ENCODE data around the gene ZCCHC14. TPM values are rescaled to one million over a fixed set of nuclear protein-coding genes. Genes with fewer than 3 reads are reported as not detected.
A peak's percentile ranks its signal among the peaks of the same experiment; 100 is the strongest.

ZCCHC14 gene
- total and polyA plus RNA-seq, 2 of the 8 experiments (the other 6 are each of a cell fraction or from before 2014, with no cell fraction given) = 8.2 to 28.2 TPM

DNA sequence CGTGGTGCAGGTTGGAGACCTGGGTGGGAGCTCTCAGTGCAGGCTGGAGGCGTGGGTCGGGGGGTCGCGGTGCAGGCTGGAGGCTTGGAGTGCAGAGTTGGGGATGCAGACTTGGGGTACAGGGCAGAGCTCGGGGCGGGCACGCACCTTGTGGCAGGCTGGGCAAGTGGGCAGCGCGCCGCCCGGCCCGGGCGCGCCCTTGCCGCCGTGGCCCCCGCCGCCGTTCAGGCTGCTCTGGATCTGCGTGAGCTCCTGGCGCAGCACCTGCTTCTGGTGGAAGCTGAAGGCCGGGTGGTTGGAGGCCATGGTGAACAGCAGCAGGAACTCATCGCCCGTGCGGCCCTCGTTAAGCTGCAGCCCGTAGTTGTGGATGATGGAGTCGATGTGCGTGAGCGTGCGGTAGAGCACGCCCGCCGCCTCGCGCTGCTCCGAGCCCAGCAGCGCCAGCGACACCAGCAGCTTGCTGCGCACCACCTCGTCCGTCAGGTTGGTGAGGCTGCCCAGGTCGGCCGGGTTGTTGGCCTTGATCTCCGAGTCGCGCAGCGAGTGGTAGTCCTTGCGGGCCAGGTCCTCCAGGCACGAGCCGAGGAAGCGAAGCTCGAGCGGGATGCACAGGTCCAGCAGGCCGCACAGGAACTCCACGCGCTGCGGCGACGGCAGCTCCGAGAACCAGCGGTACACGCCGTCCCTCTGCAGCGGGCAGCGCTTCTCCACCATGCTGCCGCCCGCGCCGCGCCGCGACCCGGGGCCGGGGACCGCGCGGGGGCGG is 1.1 kb downstream of the ZCCHC14 start:
- no peak overlapping the region for H2BK5ac ChIP-seq (ENCODE audit: low read depth, low read length)
- H3K36me3 ChIP-seq (ENCODE audit: control insufficient read depth in 2 of 4, insufficient read depth in 4 of 4, low read length in 3 of 4) = no peaks in the 10 kb centered on the region
- H3K4me1 ChIP-seq (replicated peaks in 1 of 4; ENCODE audit: control insufficient read depth in 3 of 4, insufficient read depth in 4 of 4, low read length in 3 of 4) = peaks cover 9 to 23% (median 13%) of the 10 kb centered on the region in 4 experiments
- ChIA-PET CTCF (ENCODE audit: partially characterized antibody) (interaction anchor here (0.8 to 1.7 kb wide), 3 partner anchors 26 to 51 kb away, joined by 3 to 7 read pairs (median 3); no protein-coding TSS in a partner anchor), POLR2A (ENCODE audit: partially characterized antibody) (interaction anchor here (0.7 kb wide), 1 partner anchor 9 kb away, joined by 3 read pairs; no protein-coding TSS in a partner anchor)
- no peak overlapping the region for H2BK120ac ChIP-seq (replicated peaks; ENCODE audit: low read depth, low read length)
- H3K4me3 ChIP-seq (ENCODE audit: extremely low read depth in 1 of 4, insufficient read depth in 2 of 4, low read depth in 3 of 4, low read length in 4 of 4) = peak overlapping the region; percentile 37 to 58 (median 50)
- H2BK12ac ChIP-seq (ENCODE audit: low read depth, low read length) = no peak overlapping the region
- H2BK20ac ChIP-seq (ENCODE audit: low read length) = no peak overlapping the region
- no peaks in the 10 kb centered on the region; a peak in 1 of 7 replicates for H3K27me3 ChIP-seq (replicated peaks in 1 of 4; ENCODE audit: control insufficient read depth in 3 of 4, extremely low read depth in 1 of 4, insufficient read depth in 3 of 4, low read length in 3 of 4)
- peaks cover 14 to 17% of the 10 kb centered on the region in 2 experiments for H4K20me1 ChIP-seq (replicated peaks in 1 of 2; ENCODE audit: control insufficient read depth in 1 of 2, insufficient read depth in 2 of 2, low read length in 2 of 2)
- no peak overlapping the region for H3K56ac ChIP-seq (replicated peaks; ENCODE audit: insufficient read length, low read depth, low read length)
- no peak overlapping the region for H2AFZ ChIP-seq (ENCODE audit: low read length)
- no peak overlapping the region for H3K27ac ChIP-seq (ENCODE audit: low read depth, low read length)
- TF ChIP-seq SRF (IDR thresholded peaks at IDR 0.05; ENCODE audit: low read depth, low read length) (no peak), MAX (IDR thresholded peaks at IDR 0.05) (peak; percentile 39; the same call in 1 of the 2 replicates), NRF1 (IDR thresholded peaks at IDR 0.05; ENCODE audit: low read depth, low read length) (no peak)
- H3K14ac ChIP-seq (ENCODE audit: insufficient read length) = no peak overlapping the region
- H2AK5ac ChIP-seq (ENCODE audit: low read depth, low read length) = no peak overlapping the region
- no peak overlapping the region for H3K23ac ChIP-seq (ENCODE audit: insufficient read length)
- peaks cover 12% of the 10 kb centered on the region; the same call in 1 of the 2 replicates for H3K23me2 ChIP-seq (ENCODE audit: low read depth, low read length)
- no peaks in the 10 kb centered on the region; the same call in none of the 2 replicates for H3K79me1 ChIP-seq (ENCODE audit: low read depth, low read length)
- H3K9ac ChIP-seq (replicated peaks in 1 of 4; ENCODE audit: extremely low read depth in 1 of 4, low read depth in 3 of 4, low read length in 3 of 4) = peak overlapping the region; percentile 1 to 72 (median 40); a peak in 4 of 7 replicates
- no peak overlapping the region for H4K5ac ChIP-seq (ENCODE audit: insufficient read length, low read depth, low read length)
- no peak overlapping the region for H3K4ac ChIP-seq (replicated peaks; ENCODE audit: insufficient read length, low read depth, low read length)
- FAIRE-seq = no peak
- H3K18ac ChIP-seq (ENCODE audit: extremely low read depth, low read length) = no peak overlapping the region
- peak overlapping the region; percentile 82 to 87 for H3K4me2 ChIP-seq (ENCODE audit: insufficient read depth in 1 of 2, low read depth in 2 of 2, low read length in 2 of 2)
- peak overlapping the region; percentile 85; the same call in 1 of the 2 replicates for H4K8ac ChIP-seq (ENCODE audit: extremely low read depth, insufficient read depth, low read length)
- peaks cover 8 to 50% of the 10 kb centered on the region in 2 experiments for H3K79me2 ChIP-seq (ENCODE audit: control insufficient read depth in 1 of 2, insufficient read depth in 2 of 2, low read length in 2 of 2)
- WGBS, 2 experiments (ENCODE audit: extremely low coverage in 1 of 2, insufficient coverage in 1 of 2, insufficient read length in 1 of 2, insufficient replicate concordance in 2 of 2, low coverage in 1 of 2, low lambda C conversion rate in 2 of 2, missing lambda C conversion rate in 1 of 2) = 20% methylated on average over 46 of the region's 80 CpGs; no CpG with 5 or more reads in 1 of the 2 experiments
- DNase-seq (ENCODE audit: low read depth in 1 of 2, low spot score in 2 of 2) = peak in 1 of 2 experiments; percentile 54
- H2BK15ac ChIP-seq (ENCODE audit: low read length) = no peak overlapping the region
- no peak overlapping the region for H4K91ac ChIP-seq (replicated peaks; ENCODE audit: insufficient read length, low read length)
- H3K9me3 ChIP-seq (ENCODE audit: insufficient read depth in 2 of 2, low read depth in 1 of 2, low read length in 1 of 2) = no peaks in the 10 kb centered on the region
